ENCODE results near the gene LUC7L. TPM values are rescaled to one million over a fixed set of nuclear protein-coding genes. Genes with fewer than 3 reads are reported as not detected.

LUC7L gene
- total and polyA plus RNA-seq, 10 of the 15 experiments (the other 5 are each of a cell fraction or from before 2014, with no cell fraction given): 2.3 to 59.6 (median 44.1) TPM

DNA sequence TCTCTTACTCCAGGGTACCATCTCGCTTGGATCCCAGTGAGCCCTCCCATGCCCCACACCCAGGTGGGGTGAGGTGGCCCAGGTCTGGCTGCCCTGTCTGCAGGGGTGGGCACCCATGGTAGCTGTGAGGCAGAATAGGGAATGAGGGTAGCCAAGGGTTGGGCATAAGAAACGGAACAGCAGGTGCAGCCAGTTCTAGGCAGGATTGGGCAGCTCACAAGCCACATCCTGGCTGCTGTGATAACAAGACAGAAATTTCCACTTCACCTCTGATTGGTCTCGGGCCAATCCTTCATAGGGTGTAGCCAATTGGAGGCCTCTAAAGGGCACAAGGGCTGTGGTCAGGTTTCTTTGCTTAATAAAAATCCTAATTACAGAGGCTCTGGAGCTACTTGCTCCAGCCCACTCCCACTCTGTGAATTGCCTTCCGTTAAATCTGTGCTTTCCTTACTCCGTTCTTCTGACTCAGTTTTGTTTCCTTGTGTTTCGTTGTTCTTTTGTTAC is 49.7 kb upstream of the LUC7L start (continued):
- TF ChIP-seq, protein P1, sequence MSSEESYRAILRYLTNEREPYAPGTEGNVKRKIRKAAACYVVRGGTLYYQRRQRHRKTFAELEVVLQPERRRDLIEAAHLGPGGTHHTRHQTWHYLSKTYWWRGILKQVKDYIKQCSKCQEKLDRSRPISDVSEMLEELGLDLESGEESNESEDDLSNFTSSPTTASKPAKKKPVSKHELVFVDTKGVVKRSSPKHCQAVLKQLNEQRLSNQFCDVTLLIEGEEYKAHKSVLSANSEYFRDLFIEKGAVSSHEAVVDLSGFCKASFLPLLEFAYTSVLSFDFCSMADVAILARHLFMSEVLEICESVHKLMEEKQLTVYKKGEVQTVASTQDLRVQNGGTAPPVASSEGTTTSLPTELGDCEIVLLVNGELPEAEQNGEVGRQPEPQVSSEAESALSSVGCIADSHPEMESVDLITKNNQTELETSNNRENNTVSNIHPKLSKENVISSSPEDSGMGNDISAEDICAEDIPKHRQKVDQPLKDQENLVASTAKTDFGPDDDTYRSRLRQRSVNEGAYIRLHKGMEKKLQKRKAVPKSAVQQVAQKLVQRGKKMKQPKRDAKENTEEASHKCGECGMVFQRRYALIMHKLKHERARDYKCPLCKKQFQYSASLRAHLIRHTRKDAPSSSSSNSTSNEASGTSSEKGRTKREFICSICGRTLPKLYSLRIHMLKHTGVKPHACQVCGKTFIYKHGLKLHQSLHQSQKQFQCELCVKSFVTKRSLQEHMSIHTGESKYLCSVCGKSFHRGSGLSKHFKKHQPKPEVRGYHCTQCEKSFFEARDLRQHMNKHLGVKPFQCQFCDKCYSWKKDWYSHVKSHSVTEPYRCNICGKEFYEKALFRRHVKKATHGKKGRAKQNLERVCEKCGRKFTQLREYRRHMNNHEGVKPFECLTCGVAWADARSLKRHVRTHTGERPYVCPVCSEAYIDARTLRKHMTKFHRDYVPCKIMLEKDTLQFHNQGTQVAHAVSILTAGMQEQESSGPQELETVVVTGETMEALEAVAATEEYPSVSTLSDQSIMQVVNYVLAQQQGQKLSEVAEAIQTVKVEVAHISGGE (CRISPR knock-in tag; IDR thresholded peaks at IDR 0.05): no peak
- TF ChIP-seq EZH2 (IDR thresholded peaks at IDR 0.05; ENCODE audit: borderline replicate concordance, control insufficient read depth, low read depth, low read length) (no peak), RUNX3 (IDR thresholded peaks at IDR 0.05; ENCODE audit: low read length) (peak; percentile 45; the same call in 1 of the 2 replicates), SRF (IDR thresholded peaks at IDR 0.05; ENCODE audit: low read depth in 2 of 2, low read length in 2 of 2) (no peak), ZSCAN29 (IDR thresholded peaks at IDR 0.05) (no peak), RBBP5 (conservative IDR thresholded peaks at IDR 0.05) (no peak), RB1 (IDR thresholded peaks at IDR 0.05; ENCODE audit: borderline replicate concordance) (no peak), TCF7 (IDR thresholded peaks at IDR 0.05; ENCODE audit: borderline replicate concordance) (no peak), BHLHE40 (IDR thresholded peaks at IDR 0.05; ENCODE audit: borderline replicate concordance in 1 of 2, low read depth in 2 of 2, low read length in 1 of 2) (no peak)
- TF ChIP-seq, protein P2, sequence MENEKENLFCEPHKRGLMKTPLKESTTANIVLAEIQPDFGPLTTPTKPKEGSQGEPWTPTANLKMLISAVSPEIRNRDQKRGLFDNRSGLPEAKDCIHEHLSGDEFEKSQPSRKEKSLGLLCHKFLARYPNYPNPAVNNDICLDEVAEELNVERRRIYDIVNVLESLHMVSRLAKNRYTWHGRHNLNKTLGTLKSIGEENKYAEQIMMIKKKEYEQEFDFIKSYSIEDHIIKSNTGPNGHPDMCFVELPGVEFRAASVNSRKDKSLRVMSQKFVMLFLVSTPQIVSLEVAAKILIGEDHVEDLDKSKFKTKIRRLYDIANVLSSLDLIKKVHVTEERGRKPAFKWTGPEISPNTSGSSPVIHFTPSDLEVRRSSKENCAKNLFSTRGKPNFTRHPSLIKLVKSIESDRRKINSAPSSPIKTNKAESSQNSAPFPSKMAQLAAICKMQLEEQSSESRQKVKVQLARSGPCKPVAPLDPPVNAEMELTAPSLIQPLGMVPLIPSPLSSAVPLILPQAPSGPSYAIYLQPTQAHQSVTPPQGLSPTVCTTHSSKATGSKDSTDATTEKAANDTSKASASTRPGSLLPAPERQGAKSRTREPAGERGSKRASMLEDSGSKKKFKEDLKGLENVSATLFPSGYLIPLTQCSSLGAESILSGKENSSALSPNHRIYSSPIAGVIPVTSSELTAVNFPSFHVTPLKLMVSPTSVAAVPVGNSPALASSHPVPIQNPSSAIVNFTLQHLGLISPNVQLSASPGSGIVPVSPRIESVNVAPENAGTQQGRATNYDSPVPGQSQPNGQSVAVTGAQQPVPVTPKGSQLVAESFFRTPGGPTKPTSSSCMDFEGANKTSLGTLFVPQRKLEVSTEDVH (IDR thresholded peaks at IDR 0.05; ENCODE audit: low read depth, partially characterized antibody): no peak
- TF ChIP-seq, protein P3, sequence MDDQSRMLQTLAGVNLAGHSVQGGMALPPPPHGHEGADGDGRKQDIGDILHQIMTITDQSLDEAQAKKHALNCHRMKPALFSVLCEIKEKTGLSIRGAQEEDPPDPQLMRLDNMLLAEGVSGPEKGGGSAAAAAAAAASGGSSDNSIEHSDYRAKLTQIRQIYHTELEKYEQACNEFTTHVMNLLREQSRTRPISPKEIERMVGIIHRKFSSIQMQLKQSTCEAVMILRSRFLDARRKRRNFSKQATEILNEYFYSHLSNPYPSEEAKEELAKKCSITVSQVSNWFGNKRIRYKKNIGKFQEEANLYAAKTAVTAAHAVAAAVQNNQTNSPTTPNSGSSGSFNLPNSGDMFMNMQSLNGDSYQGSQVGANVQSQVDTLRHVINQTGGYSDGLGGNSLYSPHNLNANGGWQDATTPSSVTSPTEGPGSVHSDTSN (IDR thresholded peaks at IDR 0.05; ENCODE audit: insufficient replicate concordance, low read depth, low read length): peak; percentile 81
